GM12872 (cell line): ENCODE results near the gene PARD6G.

Experiments
- CTCF ChIP-seq: IDR thresholded peaks from 3 replicates; pipeline ENCODE4 v1.5.1; 2011; ENCODE audit warnings: low read depth, mild to moderate bottlenecking, low read length, moderate library complexity; ENCODE audit not compliant: insufficient read depth

The PARD6G gene

GRCh38 chr18:80218341-80219227 lies 28.7 kb downstream of the PARD6G start:
- no peak for TF ChIP-seq CTCF

GRCh38 chr18:80213182-80213581 lies 34.1 kb downstream of the PARD6G start:
- no peak for TF ChIP-seq CTCF

DNA sequence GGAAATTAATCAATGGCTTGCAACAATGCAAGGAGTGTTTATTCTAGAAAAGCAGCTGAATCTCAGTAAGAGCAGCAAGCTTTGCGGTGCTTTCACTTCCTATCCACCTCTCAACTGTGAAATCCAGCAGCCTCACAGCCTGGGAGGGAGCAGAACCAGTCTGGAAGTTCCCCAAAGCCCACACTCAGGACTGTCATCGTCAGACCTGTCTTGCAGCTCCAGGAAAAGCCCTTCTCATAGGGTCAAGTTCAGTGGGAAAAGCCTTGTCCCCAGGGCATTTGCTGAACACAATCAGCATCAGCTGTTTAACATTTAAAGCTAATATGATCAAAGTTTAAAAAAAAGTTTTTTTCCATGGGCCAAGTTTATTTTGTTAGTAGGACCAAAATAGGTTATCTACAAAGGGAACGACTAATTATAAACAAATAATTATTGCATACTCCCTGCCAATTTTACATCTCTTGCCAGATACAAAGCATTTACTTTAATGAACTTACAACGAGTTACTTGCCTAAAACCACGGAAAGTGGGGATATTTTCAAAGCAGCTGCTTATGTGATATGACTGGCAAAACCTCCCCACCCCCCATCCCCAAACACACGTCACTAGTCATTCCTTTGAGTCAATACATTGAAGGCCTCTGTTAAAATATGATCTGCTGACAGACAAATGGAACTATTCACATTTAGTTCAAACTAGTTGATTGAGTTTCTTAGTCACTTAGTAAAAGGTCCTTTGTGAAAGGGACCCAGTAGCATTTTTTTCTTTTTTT lies 36.8 kb downstream of the PARD6G start:
- no peak for TF ChIP-seq CTCF

DNA sequence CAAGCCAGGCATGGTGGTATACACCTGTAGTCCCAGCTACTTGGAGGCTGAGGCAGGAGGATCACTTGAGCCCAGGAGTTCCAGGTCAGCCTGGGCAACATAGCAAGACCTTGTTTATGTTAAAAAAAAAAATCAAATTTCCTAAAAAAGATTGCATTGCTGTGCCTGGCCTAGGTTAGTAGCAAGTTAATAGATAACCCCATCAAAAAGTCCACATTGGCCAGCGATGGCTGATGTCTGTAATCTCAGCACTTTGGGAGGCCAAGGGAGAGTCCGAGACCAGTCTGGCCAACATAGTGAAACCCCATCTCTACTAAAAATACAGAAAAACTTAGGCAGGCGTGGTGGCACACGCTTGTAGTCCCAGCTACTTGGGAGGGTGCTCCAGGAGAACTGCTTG lies 38.7 kb downstream of the PARD6G start:
- TF ChIP-seq CTCF: no peak

GRCh38 chr18:80205294-80205693 lies 42.0 kb downstream of the PARD6G start:
- no peak for TF ChIP-seq CTCF

- TF ChIP-seq CTCF: no peak
Measured at GRCh38 chr18:80204142-80204541, 43.2 kb downstream of the PARD6G start.

- TF ChIP-seq CTCF: no peak
Measured at GRCh38 chr18:80203249-80203648, 44.1 kb downstream of the PARD6G start.
